GM18519 (cell line): ENCODE measurements around the gene PLA2G2F.
"Not testable (repeated sequence)": the region's sequence is repeated elsewhere in the genome, so short reads cannot be mapped to it uniquely, and the experiment has no call there.

Source experiments
- ATAC-seq: cut with Tn5 transposase; IDR thresholded peaks from one replicate; pipeline ENCODE4 v1.9.1; 2021; ENCODE audit warnings: mild to moderate bottlenecking, moderate library complexity; ENCODE audit not compliant: unreplicated experiment, low FRiP score

PLA2G2F gene

DNA sequence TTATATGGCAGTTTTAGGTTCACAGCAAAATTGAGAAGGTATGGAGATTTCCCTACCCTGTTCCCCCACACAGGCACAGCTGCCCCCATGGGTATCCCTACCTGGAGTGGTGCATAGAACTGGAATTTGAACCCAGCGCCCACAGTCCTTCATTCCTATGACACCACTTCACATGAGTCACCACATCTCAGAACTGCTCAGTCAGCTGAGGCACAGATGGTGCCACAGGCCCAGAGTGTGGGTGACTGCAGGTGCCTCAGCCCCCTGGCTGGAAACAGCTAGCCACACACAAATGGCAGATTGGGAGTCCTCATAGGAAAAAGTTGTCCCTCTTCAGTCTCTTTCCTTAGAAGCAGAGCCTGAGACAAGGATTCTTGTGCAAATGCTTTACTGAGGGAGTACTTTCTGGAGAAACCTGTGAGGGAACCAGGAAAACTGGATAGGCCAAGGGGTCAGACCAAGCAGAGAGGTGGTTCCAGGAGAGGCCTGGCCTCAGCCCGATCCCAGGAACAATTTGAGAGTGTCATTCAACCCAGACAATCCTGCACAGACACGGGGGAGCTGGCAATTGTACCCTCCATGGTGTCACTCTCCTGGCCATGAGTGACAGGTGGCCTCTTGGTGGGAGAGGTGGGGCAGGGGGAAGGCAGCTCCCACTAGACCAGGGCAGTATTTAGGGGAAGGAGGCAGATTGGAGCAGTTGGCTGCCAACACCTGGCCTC, 26.7 kb upstream of the PLA2G2F start:
- ATAC-seq: no peak

DNA sequence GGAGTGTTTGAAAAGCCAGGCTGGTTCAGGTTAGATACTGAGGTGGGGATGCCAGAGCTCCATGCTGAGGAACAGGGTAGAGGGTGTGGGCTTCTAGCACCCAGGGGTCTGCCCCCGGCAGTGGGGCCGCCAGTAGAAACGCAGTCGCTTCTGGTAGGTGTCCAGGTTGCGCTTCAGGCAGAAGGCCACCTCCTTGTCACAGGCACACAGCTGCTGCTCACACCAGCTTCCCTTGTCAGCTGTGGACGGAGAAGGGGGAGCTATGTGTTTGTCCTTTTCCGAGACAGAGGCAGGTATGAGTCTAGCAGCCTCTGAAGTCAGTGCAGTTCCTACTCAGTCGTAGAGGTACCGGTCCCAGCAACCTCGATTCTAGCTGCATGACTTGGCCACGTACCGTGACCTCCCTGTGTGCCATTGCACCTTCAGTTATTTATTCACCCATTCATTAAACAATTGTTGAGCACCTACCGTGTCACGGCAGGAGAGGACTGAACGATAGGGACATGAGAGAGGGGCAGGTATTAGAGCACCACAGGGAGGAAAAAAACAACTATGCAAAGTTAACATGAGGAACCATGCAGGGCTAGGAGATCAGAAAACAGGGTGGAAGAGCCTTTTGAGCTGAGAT, 25.0 kb upstream of the PLA2G2F start:
- no peak for ATAC-seq

DNA sequence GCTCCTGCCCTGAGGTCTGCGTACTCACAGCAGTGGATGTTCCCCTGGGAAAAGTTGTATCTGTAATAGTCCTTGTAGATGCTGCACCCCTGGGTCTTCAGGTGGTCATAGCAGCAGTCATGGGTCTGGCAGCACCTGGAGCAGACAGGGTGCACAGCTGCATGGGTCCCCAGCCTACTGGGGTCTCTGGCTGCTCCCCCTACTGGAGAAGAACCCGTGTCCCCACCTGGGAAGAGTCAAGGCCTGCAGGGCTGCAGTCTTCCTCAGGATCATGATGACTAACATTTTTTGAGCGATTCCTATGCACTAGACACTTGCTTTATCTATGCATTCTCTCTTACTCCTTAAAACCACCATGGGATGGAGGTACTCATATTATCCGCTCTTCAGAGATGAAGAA, 23.6 kb upstream of the PLA2G2F start:
- no peak for ATAC-seq

DNA sequence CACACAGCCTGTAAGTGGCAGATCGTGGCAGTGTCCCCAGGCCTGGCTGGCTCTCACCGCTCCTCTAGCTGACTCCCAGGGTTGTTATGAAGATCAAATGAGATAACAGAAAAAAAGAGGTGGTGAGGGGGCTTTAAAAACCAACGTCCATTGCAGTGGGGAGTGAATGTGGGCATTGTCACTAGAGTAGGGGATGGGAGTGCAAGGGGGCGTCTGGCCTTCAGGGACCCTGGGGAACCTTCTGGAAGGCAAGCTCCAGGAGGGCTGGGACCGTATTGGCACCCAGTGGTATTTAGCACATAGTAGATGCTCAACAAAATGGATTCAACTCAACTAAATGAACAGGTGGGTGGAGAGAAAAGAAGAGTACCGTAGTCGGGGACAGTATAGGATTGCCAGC, 23.2 kb upstream of the PLA2G2F start:
- no peak for ATAC-seq

DNA sequence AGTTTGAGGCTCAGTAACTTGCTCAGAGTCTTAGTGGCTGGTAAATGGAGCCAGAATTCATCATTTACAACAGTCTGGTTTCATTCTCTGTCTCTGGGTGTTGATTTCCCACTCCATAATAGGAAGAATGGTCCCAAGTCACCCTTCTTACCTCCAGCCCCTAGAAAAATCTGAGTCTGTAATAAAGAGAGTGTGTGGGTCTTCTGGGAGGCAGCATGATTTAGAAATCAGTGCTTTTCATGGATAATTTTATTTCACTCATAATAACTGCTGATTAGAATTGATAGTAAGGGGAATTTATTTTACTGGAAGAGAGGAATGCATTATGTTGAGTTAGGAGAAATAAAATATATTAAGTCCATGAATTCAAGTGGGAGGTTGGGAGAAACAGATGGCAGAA, 21.9 kb upstream of the PLA2G2F start:
- no peak for ATAC-seq

DNA sequence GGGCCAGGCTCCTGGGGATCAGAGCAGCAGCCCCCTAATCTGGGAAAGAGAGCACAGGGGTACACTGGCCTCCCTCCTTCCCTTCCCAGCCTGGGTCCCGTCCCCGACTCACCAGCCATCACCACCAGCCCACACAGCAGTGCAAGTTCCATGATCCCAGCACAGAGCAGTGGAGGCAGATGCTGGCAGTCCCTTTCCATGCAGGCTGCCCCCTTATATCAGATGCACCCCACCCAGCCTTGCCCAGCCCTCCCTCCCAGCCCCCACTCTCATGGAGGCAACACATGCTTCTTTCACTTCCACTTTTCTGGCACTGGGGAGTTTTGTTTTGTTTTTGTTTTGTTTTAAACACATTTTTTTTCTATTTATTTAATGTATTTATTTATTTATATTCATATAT, 19.8 kb upstream of the PLA2G2F start, which contains the start of gene PLA2G2D:
PLA2G2D (minus strand) TSS at position 190 of the 400 bp plus-strand sequence; CDS start at position 152, 38 bp downstream.
- ATAC-seq: no peak

DNA sequence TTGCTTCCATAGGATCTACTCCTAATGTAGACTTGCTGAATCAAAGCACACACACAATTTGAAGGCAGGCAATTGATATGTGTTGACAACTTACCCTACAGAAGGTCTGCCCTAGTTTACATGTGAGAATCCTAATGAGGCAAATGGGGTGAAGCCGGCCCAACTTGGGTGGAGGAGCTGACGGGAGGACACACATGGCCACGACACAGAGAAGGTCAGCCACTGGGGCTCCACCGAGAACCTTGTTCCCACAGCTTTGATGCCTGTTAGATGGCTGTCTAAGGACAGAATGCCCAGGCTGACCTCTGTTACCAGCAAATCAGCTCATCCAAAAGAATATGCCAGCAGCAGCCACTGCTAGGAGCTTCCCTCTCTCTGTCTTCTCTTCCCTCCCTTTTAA, 18.3 kb upstream of the PLA2G2F start:
- ATAC-seq: no peak

DNA sequence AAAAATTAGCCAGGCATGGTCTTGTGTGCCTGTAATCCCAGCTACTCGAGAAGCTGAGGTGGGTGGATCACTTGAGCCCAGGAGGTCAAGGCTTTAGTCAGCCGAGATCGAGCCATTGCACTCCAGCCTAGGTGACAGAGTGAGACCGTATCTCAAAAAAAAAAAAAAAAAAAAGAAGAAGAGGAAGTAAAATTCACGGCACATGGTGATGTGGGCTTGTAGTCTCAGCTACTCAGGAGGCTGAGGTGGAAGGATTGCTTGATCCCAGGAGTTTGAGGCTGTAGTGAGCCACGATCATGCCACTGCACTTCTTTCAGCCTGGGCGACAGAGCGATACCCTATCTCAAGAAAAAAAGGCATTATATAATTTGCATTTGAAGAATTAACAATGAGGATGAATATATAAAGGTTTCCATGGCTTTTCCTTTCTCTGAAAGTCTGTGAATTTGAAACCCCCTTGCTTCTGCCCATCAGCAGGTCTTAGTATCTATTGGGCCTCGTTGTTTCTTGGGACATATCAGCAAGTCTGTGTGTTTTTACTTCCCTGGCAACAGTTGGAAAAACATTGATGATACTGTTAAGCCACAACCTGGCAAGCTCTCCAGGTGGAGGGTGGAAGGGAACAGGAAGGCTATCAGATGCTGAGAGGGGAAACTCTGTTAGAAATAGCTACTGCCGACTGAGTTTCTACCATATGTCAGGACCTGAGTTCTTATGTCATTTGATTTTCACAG, 15.2 kb upstream of the PLA2G2F start:
- ATAC-seq: no peak

DNA sequence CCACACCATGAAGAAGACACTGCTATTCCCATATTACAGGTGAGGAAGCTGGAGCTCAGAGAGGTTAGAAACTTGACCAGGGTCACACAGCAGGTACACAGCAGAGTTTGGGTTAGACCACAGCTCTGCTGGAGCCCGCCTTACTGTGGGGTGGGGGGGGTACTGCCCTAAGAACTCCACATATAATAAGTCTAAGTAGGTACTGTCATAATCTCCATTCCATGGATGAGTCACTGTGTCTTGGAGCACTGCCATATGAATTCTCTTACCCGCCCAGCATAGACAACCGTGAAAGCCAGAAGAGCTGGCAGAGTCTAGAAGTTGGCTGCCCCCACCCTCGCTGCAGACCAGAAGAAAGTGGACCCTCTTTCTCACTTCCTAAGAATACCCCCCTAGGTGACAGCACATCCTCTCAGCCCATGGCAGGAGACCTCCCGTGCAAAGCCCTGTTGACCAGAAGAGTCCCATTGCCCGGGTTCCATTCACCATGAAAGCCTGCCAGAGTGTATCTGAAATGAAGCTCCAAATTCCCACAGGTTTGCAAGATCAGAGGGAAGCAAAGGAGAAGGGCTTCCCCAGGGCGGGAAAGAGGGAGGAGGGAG, 14.6 kb upstream of the PLA2G2F start:
- ATAC-seq: no peak

DNA sequence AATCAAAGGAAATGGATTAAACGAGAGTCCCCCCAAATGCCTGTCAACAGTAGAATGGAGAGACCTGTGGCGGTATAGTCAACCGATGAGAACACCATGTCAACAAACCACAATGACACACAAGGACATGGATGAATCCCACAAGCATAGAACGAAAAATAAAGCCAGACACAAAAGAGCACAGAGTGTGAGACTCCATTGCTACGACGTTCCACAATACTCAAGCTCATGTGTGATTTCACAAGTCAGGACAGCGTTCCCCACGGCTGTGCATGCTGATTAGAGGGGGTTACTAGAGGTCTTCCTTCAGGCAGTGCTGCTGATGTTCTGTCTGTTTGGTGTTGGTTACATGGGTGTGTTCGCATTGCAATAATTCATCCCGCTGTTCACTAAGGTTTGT, 14.0 kb upstream of the PLA2G2F start:
- no peak for ATAC-seq

DNA sequence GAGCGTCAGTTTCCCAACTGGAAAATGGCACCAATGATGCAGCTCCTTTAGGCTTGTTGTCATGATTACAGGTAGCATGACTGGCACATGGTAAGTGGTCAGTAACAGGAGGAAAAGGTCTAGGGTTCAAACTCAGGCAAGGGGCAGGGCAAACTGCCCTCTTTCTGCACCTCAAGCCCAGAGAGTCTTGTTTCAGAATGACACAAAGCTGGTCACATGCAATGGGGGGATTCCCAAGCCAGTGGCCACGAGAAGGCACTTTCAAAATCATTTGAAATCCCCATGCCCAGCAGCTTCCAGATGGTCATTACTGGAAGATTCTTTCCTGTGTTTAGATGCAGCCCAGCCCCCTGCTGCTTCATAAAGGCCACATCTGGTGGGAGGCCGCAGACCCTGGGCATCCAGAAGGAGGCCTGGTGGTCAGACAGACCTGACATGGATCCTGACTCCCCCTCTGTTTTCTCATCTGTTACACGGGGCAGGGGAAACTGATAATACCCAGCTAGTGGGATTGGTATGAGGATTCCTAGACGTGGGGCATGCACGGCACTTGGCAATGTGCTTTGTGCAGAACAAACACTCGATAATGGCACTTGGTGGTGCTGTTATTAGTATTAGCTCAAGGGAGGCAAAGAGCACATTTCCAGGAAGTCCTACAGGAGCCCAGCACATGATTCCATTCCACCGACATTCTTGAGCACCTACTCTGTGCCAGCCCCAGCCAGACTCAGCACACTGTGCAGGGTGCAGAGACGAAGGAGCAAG, 12.9 kb upstream of the PLA2G2F start:
- no peak for ATAC-seq

DNA sequence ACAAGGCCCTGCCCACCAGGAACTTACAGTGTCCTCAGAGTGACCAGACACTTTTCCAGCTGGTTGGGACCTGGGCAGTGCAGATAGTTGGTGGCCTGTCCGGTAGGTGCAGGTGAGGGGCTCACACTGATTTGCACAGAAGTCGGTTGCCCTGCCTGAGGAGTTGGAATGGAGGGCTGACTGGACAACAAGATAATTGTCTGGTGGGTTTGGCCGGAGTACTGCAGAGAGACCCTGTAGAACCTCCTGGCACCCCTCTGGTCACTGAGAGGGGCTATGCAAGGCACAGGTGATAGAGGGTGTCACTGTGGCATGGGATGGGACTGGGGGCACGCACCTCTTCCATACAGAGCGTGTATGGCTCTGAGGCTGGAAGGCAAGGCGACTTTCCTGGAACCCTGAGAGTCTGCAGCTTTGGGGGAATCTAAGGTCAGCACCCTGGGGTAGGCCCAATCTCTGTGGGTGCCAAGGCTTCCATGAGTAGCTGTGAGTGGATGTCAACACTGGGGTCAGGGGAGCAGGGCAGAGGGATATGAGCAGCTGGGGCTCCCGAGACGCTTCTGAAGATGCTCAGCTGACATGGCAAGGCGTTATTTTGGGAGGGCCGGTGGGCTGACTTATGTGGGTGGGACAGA, 12.2 kb upstream of the PLA2G2F start:
- ATAC-seq: no peak

DNA sequence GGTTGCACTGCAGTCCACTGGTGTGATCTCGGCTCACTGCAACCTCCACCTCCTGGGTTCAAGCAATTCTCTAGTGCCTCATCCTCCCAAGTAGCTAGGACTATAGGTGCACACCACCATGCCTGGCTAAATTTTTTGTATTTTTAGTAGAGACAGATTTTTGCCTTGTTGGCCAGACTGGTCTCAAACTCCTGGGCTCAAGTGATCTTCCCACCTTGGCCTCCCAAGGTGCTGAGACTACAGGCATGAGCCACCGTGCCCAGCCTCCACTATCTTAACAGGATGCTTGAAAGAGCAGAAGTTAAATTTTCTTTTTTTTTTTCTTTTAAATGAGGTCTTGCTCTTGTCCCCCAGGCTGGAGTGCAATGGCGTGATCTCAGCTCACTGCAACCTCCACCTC, 8.6 kb upstream of the PLA2G2F start:
- not testable (repeated sequence) for ATAC-seq

DNA sequence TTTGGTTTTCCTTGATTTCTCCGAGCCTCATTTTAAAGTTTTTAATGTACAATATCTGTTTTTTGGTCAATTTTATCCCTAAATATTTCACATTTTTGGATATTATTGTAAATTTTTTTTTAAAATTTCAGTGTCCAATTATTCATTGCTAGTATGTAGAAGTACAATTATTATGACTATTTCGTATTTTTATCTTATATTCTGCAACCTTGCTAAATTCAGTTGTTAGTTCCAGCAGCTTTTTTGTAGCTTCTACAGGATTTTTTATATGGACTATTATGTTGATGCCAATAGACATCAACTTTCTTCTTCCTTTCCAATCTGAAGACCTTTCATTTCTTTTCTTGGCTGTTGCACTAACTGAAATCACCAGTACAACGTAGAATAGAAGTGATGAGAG, 4.1 kb upstream of the PLA2G2F start:
- no peak for ATAC-seq

DNA sequence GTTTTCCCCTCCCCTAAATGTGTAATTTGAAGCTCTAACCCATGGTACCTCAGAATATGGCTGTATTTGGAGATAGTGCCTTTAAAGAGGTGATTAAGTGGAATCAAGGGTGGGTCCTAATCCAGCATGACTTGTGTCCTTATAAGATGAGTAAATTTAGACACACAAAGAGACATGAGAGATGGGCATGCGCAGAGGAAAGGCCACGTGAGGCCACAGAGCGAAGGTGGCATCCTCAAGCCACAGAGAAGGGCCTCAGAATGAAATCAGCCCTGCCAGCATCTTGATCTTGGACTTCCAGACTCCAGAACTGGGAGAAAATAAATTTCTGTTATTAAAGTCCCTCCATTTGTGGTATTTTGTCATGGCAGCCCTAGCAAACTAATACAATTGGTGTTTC, 2.9 kb upstream of the PLA2G2F start:
- ATAC-seq: no peak

DNA sequence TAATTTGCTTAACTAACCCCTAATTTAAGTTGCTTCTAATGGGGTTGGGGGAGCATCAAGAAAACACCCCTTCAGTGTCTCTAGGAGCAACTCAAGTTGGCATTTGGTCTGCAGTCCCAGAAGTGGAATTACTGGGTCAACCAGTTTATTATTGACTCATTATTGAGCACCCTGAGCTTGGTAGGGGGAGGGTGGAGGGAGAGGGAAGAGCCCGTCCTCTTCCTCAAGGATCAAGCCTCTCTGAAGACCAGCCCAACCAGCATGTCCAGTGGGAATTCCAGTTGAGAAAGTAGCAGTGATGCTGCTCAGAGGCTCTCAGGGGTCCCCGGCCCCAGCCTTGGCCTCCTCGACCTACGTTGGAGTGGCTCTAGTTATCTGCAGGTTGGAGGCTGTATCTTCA, 2.1 kb upstream of the PLA2G2F start:
- no peak for ATAC-seq

DNA sequence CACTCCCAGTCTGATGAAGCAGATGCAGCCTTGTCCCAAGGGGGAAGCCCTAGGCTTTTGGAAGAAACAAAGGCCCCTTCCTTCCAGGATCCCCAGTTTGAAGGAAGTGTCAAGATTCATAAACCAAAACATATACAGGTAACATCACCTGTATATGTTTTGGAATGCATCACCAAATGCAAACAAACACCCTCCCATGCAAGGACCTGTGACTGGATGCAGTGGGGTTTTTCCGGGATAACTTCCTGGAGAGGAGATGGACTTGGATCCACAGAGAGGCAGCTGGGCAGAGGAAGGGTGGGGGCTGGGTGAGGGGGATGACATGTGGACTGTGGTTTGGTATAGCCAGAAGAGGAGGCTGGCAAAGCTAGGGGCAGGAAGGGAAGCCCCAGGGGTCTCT, 1.5 kb upstream of the PLA2G2F start:
- ATAC-seq: no peak

DNA sequence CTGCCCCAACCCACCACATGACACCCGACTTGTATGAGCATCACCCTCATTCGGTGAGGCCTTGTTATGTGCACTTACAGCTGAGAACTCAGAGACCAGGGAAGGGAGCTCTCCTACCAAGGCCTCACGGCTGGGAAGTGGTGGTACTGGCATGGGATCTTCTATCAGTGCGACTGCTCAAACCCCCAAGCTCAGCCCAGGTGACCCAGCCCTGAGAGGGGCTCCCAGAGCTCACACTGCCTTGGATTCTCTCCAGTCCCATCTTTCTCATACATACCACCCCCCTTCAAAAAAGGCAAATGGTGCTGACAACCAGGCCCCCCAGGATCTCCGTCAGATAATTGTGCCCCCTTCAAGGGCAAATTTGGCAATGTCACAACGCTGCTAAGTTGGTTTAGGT, 777 bp upstream of the PLA2G2F start:
- no peak for ATAC-seq

DNA sequence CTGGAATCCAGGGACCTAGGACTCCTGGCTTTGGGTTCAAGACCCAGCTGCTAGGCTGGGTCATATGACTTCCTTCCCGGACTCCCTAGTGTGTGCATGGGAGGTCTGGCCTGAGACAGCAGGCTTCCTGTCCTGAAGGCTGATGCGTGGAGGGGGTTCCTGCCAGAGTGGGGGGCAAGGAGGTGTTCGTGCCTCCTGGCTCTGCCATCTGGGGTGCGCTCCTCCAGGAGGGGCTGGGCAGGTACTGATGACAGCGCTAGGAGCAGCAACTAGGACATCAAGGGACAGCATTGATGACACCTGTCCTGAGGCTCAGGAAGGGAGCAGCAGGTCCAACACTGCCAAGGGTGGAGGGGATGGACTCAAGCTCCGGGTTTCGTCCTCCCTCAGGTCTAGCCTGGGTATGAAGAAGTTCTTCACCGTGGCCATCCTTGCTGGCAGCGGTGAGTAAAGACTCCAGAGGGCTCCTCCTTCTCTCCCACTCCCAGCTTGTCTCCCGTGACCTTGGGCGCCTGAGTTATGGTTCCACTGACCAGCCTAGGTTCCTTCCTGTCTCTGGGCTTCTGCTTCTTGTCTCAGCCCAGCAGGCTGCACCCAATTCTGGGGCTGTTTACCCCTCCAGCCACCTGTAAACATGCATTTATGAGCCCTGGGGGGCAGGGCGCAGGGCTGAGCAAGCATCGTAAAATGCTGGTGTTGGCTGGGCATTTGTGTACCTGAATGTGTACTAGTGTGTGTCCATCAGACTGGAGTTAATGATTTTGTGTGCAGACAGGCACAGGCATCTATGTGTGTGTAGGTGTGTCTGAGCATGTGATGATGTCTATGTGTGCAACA, 871 bp downstream of the PLA2G2F start:
- ATAC-seq: no peak
